Measurements from ENCODE around the gene KEL.
A peak's percentile ranks its signal among the peaks of the same experiment; 100 is the strongest.

Gene KEL

GRCh38 chr7:142896741-142897379, 65.3 kb downstream of the KEL start:
- no peak for DNase-seq (ENCODE audit: low spot score)

GRCh38 chr7:142896151-142896550, 66.0 kb downstream of the KEL start:
- no peak for DNase-seq (ENCODE audit: low spot score)

- DNase-seq (ENCODE audit: low spot score), result no peak
Observed at GRCh38 chr7:142894985-142895593, 67.1 kb downstream of the KEL start.

- DNase-seq (ENCODE audit: low spot score), result peak; percentile 9
Observed at GRCh38 chr7:142894112-142894984, 67.8 kb downstream of the KEL start.

GRCh38 chr7:142892951-142893350, 69.2 kb downstream of the KEL start:
- peak; percentile 15 for DNase-seq (ENCODE audit: low spot score)

- DNase-seq (ENCODE audit: low spot score), result peak; percentile 3
Observed at GRCh38 chr7:142891490-142892082, 70.6 kb downstream of the KEL start.
